Loucy (cell line): ENCODE results near the gene PIK3R1.

Source experiments
- H2AFZ ChIP-seq: fragments of 200-600 bp; sonication (generic); 2 replicates; pipeline ENCODE4 v1.6.0; 2016; ENCODE audit warnings: antibody characterized with exemption, mild to moderate bottlenecking, low read length, moderate library complexity
- H3F3A ChIP-seq: fragments of 200-600 bp; 2 replicates; pipeline ENCODE4 v1.6.0; 2016; ENCODE audit warnings: antibody characterized with exemption, low read depth, mild to moderate bottlenecking
- H3K27me3 ChIP-seq: fragments of 200-600 bp; sonication (generic); 2 replicates; pipeline ENCODE4 v1.6.1; 2014; ENCODE audit warnings: low read length, mild to moderate bottlenecking; ENCODE audit not compliant: insufficient read depth, poor library complexity, severe bottlenecking
- H3K36me3 ChIP-seq: fragments of 200-600 bp; sonication (generic); 2 replicates; pipeline ENCODE4 v1.6.1; 2016; ENCODE audit warnings: low read length; ENCODE audit not compliant: insufficient read depth
- H3K4me1 ChIP-seq: fragments of 200-600 bp; sonication (generic); 2 replicates; pipeline ENCODE4 v1.5.1; 2014; ENCODE audit warnings: low read length, mild to moderate bottlenecking; ENCODE audit not compliant: insufficient read depth, poor library complexity, severe bottlenecking
- H3K4me2 ChIP-seq: fragments of 200-600 bp; sonication (generic); 2 replicates; pipeline ENCODE4 v1.6.0; 2014; ENCODE audit warnings: antibody characterized with exemption, low read length, low read depth, mild to moderate bottlenecking; ENCODE audit not compliant: poor library complexity, severe bottlenecking
- H3K4me3 ChIP-seq: fragments of 200-600 bp; sonication (generic); 2 replicates; pipeline ENCODE4 v1.5.1; 2014; ENCODE audit warnings: low read length, mild to moderate bottlenecking, mixed read lengths; ENCODE audit not compliant: poor library complexity, severe bottlenecking
- H3K79me2 ChIP-seq: fragments of 200-600 bp; sonication (generic); 2 replicates; pipeline ENCODE4 v1.6.1; 2014; ENCODE audit warnings: low read length; ENCODE audit not compliant: insufficient read depth
- H3K9ac ChIP-seq: fragments of 200-600 bp; sonication (generic); 2 replicates; pipeline ENCODE4 v1.6.0; 2014; ENCODE audit warnings: mild to moderate bottlenecking, low read depth, low read length, moderate library complexity; ENCODE audit not compliant: poor library complexity, severe bottlenecking
- H3K9me2 ChIP-seq: fragments of 200-600 bp; sonication (generic); replicated peaks from 2 replicates; pipeline ENCODE4 v1.6.1; 2016; ENCODE audit warnings: low read depth, low read length, mixed read lengths
- H3K9me3 ChIP-seq: fragments of 200-600 bp; sonication (generic); 2 replicates; pipeline ENCODE4 v1.6.1; 2014; ENCODE audit warnings: mild to moderate bottlenecking, antibody characterized with exemption, low read length, low read depth; ENCODE audit not compliant: insufficient read depth
- H4K20me1 ChIP-seq: fragments of 200-600 bp; sonication (generic); 2 replicates; pipeline ENCODE4 v1.6.0; 2014; ENCODE audit warnings: antibody characterized with exemption, low read length, mild to moderate bottlenecking; ENCODE audit not compliant: insufficient read depth, poor library complexity, severe bottlenecking
- CTCF ChIP-seq: fragments of 200-600 bp; sonication (generic); conservative IDR thresholded peaks from 2 replicates; pipeline ENCODE4 v1.5.1; 2014; ENCODE audit warnings: mild to moderate bottlenecking, antibody characterized with exemption, low read length
- EZH2phosphoT487 ChIP-seq: fragments of 200-600 bp; IDR thresholded peaks from 2 replicates; pipeline ENCODE4 v1.6.1; 2018; ENCODE audit warnings: antibody characterized with exemption, mild to moderate bottlenecking, moderate library complexity, borderline replicate concordance

The PIK3R1 gene

GRCh38 chr5:68276740-68277139 lies 61.2 kb downstream of the PIK3R1 start:
- TF ChIP-seq CTCF, result no peak
- TF ChIP-seq EZH2phosphoT487, result no peak
- H3K27me3 ChIP-seq, result no peaks in the 10 kb centered on the region
- peaks cover 35% of the 10 kb centered on the region for H3K4me1 ChIP-seq
- no peaks in the 10 kb centered on the region for H3K9me3 ChIP-seq
- peaks cover 75% of the 10 kb centered on the region for H3K79me2 ChIP-seq
- no peak overlapping the region for H3K9ac ChIP-seq
- peaks cover 18% of the 10 kb centered on the region for H3F3A ChIP-seq
- peaks cover 87% of the 10 kb centered on the region for H3K36me3 ChIP-seq
- H4K20me1 ChIP-seq, result peaks cover 26% of the 10 kb centered on the region
- H3K4me3 ChIP-seq, result no peak overlapping the region
- H3K4me2 ChIP-seq, result no peak overlapping the region
- H3K9me2 ChIP-seq, result no peaks in the 10 kb centered on the region
- H2AFZ ChIP-seq, result no peak overlapping the region

- no peak overlapping the region for H3K9ac ChIP-seq
- H3K79me2 ChIP-seq, result peaks cover 75% of the 10 kb centered on the region
- TF ChIP-seq CTCF (no peak), EZH2phosphoT487 (no peak)
- H3K9me3 ChIP-seq, result no peaks in the 10 kb centered on the region
- no peak overlapping the region for H3K4me3 ChIP-seq
- H3K4me1 ChIP-seq, result peaks cover 33% of the 10 kb centered on the region
- H3K9me2 ChIP-seq, result no peaks in the 10 kb centered on the region
- peaks cover 93% of the 10 kb centered on the region for H3K36me3 ChIP-seq
- H2AFZ ChIP-seq, result no peak overlapping the region
- H3F3A ChIP-seq, result peaks cover 18% of the 10 kb centered on the region
- H3K4me2 ChIP-seq, result no peak overlapping the region
- H4K20me1 ChIP-seq, result peaks cover 20% of the 10 kb centered on the region
- H3K27me3 ChIP-seq, result no peaks in the 10 kb centered on the region
Measured at GRCh38 chr5:68277431-68277830, 61.9 kb downstream of the PIK3R1 start.

GRCh38 chr5:68279984-68280383 lies 64.4 kb downstream of the PIK3R1 start:
- peaks cover 8% of the 10 kb centered on the region for H4K20me1 ChIP-seq
- peaks cover 34% of the 10 kb centered on the region for H3K4me1 ChIP-seq
- no peak for TF ChIP-seq EZH2phosphoT487
- TF ChIP-seq CTCF, result no peak
- no peaks in the 10 kb centered on the region for H3K9me3 ChIP-seq
- H3K9ac ChIP-seq, result peak overlapping the region; percentile 53
- H3F3A ChIP-seq, result peaks cover 18% of the 10 kb centered on the region
- no peaks in the 10 kb centered on the region for H3K27me3 ChIP-seq
- H3K79me2 ChIP-seq, result peaks cover 76% of the 10 kb centered on the region
- H3K9me2 ChIP-seq, result no peaks in the 10 kb centered on the region
- H3K36me3 ChIP-seq, result peaks cover 96% of the 10 kb centered on the region
- H3K4me3 ChIP-seq, result peak overlapping the region; percentile 61
- peak overlapping the region; percentile 75 for H3K4me2 ChIP-seq
- H2AFZ ChIP-seq, result no peak overlapping the region
